Stimulated activated CD8-positive, alpha-beta memory T cell treated with anti-CD3 and anti-CD28 coated beads, Interleukin-7, amount 100 ng/mL, for 48 hours (primary cell): ENCODE data around the gene ADAM10.
"Not testable (repeated sequence)": the region's sequence is repeated elsewhere in the genome, so short reads cannot be mapped to it uniquely, and the experiment has no call there.

ENCODE experiments used
- DNase-seq, 2 donors: peaks; one replicate each; pipeline ENCODE4 v3.0.0-alpha.2; 2020; ENCODE audit warnings: low read depth in 1 of 2; ENCODE audit errors: extremely low read depth in 1 of 2

ADAM10 gene

GRCh38 chr15:58622877-58623276, 126.6 kb downstream of the ADAM10 start:
- DNase-seq: no peak

DNA sequence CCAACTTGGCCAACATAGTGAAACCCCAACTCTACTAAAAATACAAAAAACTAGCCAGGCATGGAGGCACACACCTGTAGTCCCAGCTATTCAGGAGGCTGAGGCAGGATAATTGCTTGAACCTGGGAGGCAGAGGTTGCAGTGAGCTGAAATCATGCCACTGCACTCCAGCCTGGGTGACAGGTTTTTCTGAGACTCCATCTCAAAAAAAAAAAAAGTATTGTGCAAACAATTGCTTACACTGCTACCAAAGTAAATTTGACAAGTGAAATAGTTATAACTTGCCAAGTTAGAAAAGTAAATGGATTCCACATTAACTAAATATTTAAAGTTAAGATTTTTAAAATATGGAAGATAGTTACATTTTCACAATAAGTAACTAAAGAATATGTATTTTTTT, 129.2 kb downstream of the ADAM10 start:
- DNase-seq: not testable (repeated sequence)

- DNase-seq: no peak
Observed at GRCh38 chr15:58616171-58616570, 133.3 kb downstream of the ADAM10 start.

- no peak for DNase-seq
Observed at GRCh38 chr15:58611731-58612676, 137.5 kb downstream of the ADAM10 start.

GRCh38 chr15:58608711-58609110, 140.8 kb downstream of the ADAM10 start:
- DNase-seq: no peak

DNA sequence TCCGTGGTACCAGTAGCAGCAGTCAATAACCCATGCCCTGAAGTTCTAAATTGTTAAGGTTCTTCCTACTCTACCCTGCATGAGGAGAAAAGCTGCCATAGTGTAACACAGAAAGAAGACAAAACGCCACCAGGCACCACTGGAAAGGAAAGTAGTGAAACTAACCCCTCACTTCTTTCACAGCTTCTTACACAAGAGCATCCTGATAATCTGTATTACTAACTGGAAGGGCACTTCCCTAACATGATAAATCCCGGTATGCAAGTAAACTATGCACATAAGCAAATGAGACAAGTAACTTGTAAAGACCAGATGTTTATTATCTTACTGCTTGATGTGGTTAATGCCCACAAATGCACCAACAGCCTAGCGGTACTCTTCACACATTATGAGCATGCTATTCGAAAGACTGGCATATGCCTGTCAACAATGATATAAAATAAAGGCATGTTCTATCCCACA, 141.3 kb downstream of the ADAM10 start:
- no peak for DNase-seq

DNA sequence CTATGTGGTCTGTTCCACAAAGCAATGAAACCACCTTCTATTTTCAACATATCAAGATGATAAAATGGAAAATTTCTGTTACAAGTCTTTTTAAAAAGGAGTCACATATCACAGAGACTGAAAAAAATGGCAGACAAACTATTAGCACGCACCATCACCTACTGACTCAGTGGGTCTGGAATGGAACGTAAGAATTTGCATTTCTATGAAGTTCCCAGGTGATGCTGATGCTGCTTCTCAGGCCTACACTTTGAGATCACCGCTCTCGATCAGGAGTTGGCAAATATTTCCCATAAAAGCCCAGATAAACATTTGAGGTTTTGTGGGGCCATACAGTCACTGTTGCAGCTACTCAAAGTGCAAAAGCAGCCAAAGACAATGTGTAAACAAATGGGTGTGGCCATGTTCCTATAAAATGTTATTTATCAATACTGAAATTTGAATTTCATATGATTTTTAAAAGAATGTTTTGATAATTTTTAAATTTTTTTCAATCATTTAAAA, 142.9 kb downstream of the ADAM10 start:
- DNase-seq: no peak

GRCh38 chr15:58605931-58606530, 143.5 kb downstream of the ADAM10 start:
- DNase-seq: no peak

DNA sequence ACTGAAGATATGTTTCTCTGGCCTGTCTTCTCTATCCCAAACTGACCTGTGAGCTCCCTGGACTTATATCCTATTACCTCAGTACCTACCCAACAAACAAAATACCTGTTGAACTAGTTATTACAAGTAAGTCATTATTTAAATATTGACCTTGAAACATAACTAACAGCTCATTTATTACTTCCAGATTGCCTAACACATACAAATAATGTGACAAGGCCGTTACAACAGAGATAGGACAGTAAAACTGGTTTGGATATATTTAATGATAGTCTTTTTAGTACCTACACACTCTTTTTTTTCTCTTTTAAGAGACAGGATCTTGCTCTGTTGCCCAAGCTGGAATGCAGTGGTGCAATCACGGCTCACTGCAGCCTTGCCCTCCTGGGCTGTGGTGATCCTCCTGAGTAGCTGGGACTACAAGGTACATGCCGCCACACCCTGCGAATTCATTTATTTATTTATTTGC, 145.0 kb downstream of the ADAM10 start:
- DNase-seq: no peak

DNA sequence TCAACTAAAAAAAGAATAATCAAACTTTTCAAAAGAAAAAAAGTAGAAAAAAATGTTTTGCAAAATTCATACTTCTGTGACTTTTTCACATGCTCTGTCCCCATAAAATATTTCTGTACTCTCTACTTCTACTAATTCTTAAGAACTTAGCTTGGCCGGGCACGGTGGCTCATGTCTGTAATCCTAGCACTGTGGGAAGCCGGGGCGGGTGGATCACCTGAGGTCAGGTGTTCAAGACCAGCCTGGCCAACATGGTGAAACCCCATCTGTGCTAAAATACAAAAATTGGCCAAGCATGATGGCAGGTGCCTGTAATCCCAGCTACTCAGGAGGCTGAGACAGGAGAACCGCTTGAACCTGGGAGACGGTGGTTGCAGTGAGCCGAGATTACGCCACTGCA, 145.6 kb downstream of the ADAM10 start:
- DNase-seq: not testable (repeated sequence)

DNA sequence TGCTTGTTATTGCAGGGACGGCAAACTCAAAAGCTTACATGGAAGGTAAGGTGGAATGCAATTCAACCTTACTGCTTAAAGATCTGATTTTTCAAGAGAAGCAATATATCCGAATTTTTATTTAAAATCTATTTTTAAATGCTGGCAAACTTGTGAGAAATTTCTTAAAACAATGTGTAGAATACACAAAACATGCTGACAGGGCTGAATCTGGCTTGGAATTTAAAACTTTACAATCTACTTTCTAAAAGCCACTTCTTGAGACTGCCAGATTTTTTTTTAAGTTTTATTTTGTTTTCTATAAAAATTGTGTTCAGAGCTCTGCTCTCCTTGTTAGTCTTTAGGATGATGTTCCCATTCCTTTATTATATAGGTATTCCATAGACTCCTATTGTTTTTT, 146.7 kb downstream of the ADAM10 start:
- no peak for DNase-seq

DNA sequence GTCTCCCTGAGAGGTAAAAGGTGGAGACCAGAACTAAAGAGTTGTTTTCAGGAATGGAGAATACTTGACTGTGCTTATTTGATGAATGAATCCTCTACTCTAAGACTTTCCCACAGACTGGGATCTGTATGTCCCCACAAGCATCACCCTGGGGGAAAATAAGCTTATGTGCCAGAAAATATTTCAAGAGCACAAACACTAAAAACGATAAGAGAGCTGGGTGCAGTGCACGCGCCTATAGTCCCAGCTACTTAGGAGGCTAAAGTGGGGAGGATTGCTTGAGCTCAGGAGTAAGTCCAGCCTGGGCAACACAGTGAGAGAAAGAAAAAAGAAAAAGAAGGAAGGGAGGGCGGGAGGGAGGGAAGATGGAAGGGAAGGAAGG, 150.7 kb downstream of the ADAM10 start:
- DNase-seq: no peak

DNA sequence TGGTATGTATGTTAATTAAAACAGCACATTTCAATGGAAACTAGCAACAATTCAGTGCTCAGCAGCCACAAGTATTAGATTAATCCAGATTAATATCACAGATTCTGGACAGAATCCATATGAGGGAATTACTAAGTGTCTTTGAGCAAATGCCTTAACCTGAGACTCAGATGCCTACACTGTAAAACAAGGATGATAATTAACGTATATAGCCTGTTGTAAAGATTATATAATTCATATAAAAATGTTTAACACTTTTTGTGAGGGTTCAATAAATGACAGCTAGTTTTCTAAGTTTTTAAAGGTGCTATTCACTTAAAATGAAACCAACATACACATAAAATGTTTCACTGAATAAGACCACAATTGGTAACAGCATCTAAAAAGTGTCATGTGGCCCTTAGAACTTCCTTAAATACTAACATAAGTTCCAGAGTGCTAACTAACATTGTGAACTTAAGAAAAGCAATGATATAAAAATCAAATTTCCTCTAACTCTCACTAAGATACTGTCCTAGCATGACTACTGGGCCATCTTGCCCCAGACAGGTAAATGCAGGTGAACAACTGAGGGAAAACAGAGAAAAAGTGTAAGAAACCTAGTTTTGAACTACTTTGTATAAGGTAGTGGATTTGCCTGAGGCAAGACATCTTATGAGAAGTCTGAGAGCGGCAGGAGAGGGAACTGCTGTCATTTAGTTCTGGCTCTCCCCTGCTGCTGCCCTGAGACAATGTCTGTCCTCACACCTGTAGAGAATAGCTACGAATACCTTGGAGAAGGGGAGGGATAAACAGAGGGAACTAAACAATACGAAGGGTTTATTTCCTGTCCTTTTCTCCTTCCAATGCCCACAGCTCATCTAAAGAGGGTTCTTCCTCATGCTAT, 151.3 kb downstream of the ADAM10 start:
- no peak for DNase-seq

GRCh38 chr15:58595516-58596263, 153.8 kb downstream of the ADAM10 start:
- DNase-seq: no peak

- no peak for DNase-seq
Observed at GRCh38 chr15:58594898-58595297, 154.6 kb downstream of the ADAM10 start.

DNA sequence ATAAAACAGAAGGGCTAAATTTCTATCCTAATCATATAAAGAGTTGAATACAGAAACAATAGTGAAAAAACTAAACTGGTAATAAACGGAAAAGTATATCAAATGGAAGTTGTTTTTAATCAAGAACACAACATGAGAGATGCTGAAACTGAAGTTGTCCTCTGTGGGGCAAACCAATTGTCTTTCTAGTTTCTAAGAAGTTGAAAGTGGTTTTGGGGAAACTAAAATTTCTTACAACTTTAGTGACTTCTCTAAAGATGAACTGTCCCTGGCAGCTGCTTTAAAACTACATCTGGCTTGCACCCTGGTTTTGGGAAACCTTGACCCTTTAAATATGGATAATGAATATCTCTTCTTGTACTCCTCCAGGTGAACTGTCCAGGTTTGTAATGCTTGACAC, 155.6 kb downstream of the ADAM10 start:
- DNase-seq: no peak

GRCh38 chr15:58590926-58591325, 158.6 kb downstream of the ADAM10 start:
- no peak for DNase-seq

DNA sequence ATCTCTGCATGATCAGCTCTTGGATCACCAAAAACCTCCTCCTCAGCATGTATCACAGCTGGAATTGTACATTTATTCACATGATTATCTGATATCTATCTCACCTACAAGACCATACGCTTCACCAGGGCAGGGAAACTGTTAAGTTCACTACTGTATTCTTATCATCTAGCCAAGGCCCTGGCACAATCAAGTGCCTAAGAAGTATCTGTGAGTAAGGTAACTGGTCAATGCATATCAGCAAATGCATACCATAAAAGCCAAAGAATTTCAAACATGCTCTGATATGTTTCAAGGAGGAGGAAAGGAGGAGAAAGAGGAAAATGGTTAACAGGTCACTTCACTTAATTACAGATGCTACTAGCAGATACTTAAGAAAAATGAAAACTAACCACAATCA, 159.3 kb downstream of the ADAM10 start:
- no peak for DNase-seq

DNA sequence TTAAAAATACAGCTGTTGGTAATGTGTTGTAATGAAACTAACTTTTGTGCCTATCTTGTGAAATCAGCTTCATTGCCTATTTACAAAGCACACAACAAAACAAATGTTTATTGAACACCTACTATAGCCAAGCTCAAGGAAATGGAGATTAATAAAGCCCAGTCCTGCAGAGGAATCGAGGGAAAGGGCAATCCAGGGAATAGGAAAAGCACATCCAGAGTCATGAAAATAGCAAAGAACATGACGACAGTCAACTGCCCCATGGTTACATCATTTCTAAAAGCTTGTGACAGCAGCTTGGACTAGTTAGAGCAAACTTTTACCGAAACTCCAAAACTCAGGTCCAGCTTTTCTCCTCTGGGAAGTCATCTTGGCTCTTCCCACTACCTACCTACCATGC, 160.5 kb downstream of the ADAM10 start:
- no peak for DNase-seq

GRCh38 chr15:58588096-58588495, 161.4 kb downstream of the ADAM10 start:
- DNase-seq: no peak
